IMR-90 (cell line): ENCODE data around the gene LRPAP1. TPM values are rescaled to one million over a fixed set of nuclear protein-coding genes. Genes with fewer than 3 reads are reported as not detected.
A peak's percentile ranks its signal among the peaks of the same experiment; 100 is the strongest.

Experiments
- ATAC-seq: fragments of 200-7000 bp; cut with Tn5 transposase; 2 replicates; pipeline ENCODE4 v1.9.1; 2020; ENCODE audit warnings: low read depth, mild to moderate bottlenecking, moderate library complexity
- BruUV-seq: library from RNA; stranded (reverse); fragments of 400-500 nt; replicated peaks from 2 replicates; lab custom pipeline; 2021; lab: Mats Ljungman, UMichigan
- CTCF ChIA-PET: fragments of 300-600 bp; formaldehyde crosslinking; extraction: SDS; loops from one replicate; lab custom pipeline; 2021; ENCODE audit warnings: antibody characterized with exemption; lab: Yijun Ruan, JAX
- POLR2A ChIA-PET: fragments of 300-600 bp; sonication (Branson Sonifier 250); formaldehyde crosslinking; loops from one replicate; lab custom pipeline; 2022; ENCODE audit warnings: antibody characterized with exemption; ENCODE audit not compliant: unreplicated experiment; lab: Charles Lee
- DNase-seq: peaks from one replicate; pipeline ENCODE4 v3.0.0; 2013
- H2AFZ ChIP-seq: replicated peaks from 2 replicates; pipeline ENCODE3; 2013; ENCODE audit warnings: low read length, mild to moderate bottlenecking; ENCODE audit not compliant: poor library complexity
- H2AK5ac ChIP-seq: 2 replicates; pipeline ENCODE4 v1.6.1; 2013; ENCODE audit warnings: low read depth, low read length, inconsistent platforms
- H2AK9ac ChIP-seq: replicated peaks from 2 replicates; pipeline ENCODE3; 2013; ENCODE audit warnings: mild to moderate bottlenecking, low read depth, low read length, moderate library complexity; ENCODE audit not compliant: poor library complexity
- H2BK120ac ChIP-seq: 2 replicates; pipeline ENCODE4 v1.6.1; 2013; ENCODE audit warnings: low read depth, low read length, inconsistent platforms
- H2BK15ac ChIP-seq: 3 replicates; pipeline ENCODE4 v1.6.1; 2013; ENCODE audit warnings: low read depth, low read length, inconsistent platforms
- H2BK20ac ChIP-seq: 2 replicates; pipeline ENCODE4 v1.6.1; 2013; ENCODE audit warnings: low read depth, mild to moderate bottlenecking, inconsistent platforms, low read length, moderate library complexity
- H2BK5ac ChIP-seq: 2 replicates; pipeline ENCODE4 v1.6.1; 2013; ENCODE audit warnings: mild to moderate bottlenecking, low read depth, low read length, inconsistent platforms; ENCODE audit not compliant: poor library complexity, severe bottlenecking
- H3K14ac ChIP-seq: replicated peaks from 2 replicates; pipeline ENCODE4 v1.6.1; 2013; ENCODE audit warnings: low read depth, low read length, inconsistent platforms
- H3K18ac ChIP-seq: 2 replicates; pipeline ENCODE4 v1.6.1; 2013; ENCODE audit warnings: low read depth, low read length, control low read depth
- H3K23ac ChIP-seq: 2 replicates; pipeline ENCODE4 v1.6.1; 2013; ENCODE audit warnings: low read depth, low read length, inconsistent platforms
- H3K27ac ChIP-seq: 2 replicates; pipeline ENCODE4 v1.5.1; 2013; ENCODE audit warnings: mild to moderate bottlenecking, control low read depth, low read length; ENCODE audit not compliant: insufficient read depth
- H3K27me3 ChIP-seq: 2 replicates; pipeline ENCODE4 v1.6.1; 2013; ENCODE audit warnings: low read length; ENCODE audit not compliant: control insufficient read depth, insufficient read depth
- H3K36me3 ChIP-seq: 2 replicates; pipeline ENCODE4 v1.6.1; 2013; ENCODE audit warnings: low read length, mixed read lengths; ENCODE audit not compliant: control insufficient read depth, insufficient read depth
- H3K4ac ChIP-seq: 2 replicates; pipeline ENCODE4 v1.6.1; 2013; ENCODE audit warnings: low read depth, low read length, inconsistent platforms
- H3K4me1 ChIP-seq: 2 replicates; pipeline ENCODE4 v1.6.1; 2013; ENCODE audit warnings: low read length, mixed read lengths; ENCODE audit not compliant: control insufficient read depth, insufficient read depth
- H3K4me2 ChIP-seq: 2 replicates; pipeline ENCODE4 v1.6.1; 2013; ENCODE audit warnings: low read depth, mild to moderate bottlenecking, control low read depth, low read length, moderate library complexity
- H3K4me3 ChIP-seq: 2 replicates; pipeline ENCODE4 v1.5.1; 2013; ENCODE audit warnings: low read depth, mild to moderate bottlenecking, control low read depth, low read length, moderate library complexity; ENCODE audit not compliant: insufficient read depth
- H3K56ac ChIP-seq: 2 replicates; pipeline ENCODE4 v1.6.1; 2013; ENCODE audit warnings: low read length, inconsistent platforms; ENCODE audit not compliant: insufficient read depth; ENCODE audit errors: extremely low read depth
- H3K79me1 ChIP-seq, 2 experiments: 2 replicates each; pipeline ENCODE4 v1.6.1; 2013; ENCODE audit warnings: low read length in 2 of 2, inconsistent platforms in 1 of 2, low read depth in 1 of 2
- H3K9ac ChIP-seq: 2 replicates; pipeline ENCODE4 v1.6.1; 2013; ENCODE audit warnings: low read depth, low read length, control low read depth
- H3K9me1 ChIP-seq: 2 replicates; pipeline ENCODE4 v1.6.1; 2013; ENCODE audit warnings: low read length, inconsistent platforms; ENCODE audit not compliant: insufficient read depth
- H3K9me3 ChIP-seq: 2 replicates; pipeline ENCODE4 v1.6.1; 2013; ENCODE audit warnings: low read length; ENCODE audit not compliant: control insufficient read depth, insufficient read depth
- H4K20me1 ChIP-seq: 2 replicates; pipeline ENCODE4 v1.6.1; 2013; ENCODE audit warnings: low read length, inconsistent platforms; ENCODE audit not compliant: insufficient read depth
- H4K5ac ChIP-seq: 2 replicates; pipeline ENCODE4 v1.6.1; 2013; ENCODE audit warnings: mild to moderate bottlenecking, low read depth, low read length, control low read depth
- H4K8ac ChIP-seq, 2 experiments: 2 replicates each; pipeline ENCODE4 v1.6.1; 2013; ENCODE audit warnings: low read depth in 2 of 2, low read length in 2 of 2, control low read depth in 1 of 2, inconsistent platforms in 1 of 2
- H4K91ac ChIP-seq: 2 replicates; pipeline ENCODE4 v1.6.1; 2013; ENCODE audit warnings: low read depth, low read length, inconsistent platforms; ENCODE audit not compliant: insufficient read depth
- CEBPB ChIP-seq: IDR thresholded peaks from 2 replicates; pipeline ENCODE4 v1.6.1; 2012; ENCODE audit warnings: low read depth, low read length, improper control_type of control experiment
- CHD1 ChIP-seq: IDR thresholded peaks from 2 replicates; pipeline ENCODE4 v1.6.1; 2012; ENCODE audit warnings: low read depth, low read length, improper control_type of control experiment
- MAZ ChIP-seq: IDR thresholded peaks from 2 replicates; pipeline ENCODE4 v1.6.1; 2012; ENCODE audit warnings: low read depth, mild to moderate bottlenecking, low read length, improper control_type of control experiment, moderate library complexity, borderline replicate concordance
- POLR2A ChIP-seq: IDR thresholded peaks from 2 replicates; pipeline ENCODE4 v1.6.1; 2012; ENCODE audit warnings: mild to moderate bottlenecking, low read depth, low read length
- RAD21 ChIP-seq: IDR thresholded peaks from 2 replicates; pipeline ENCODE4 v1.6.1; 2012; ENCODE audit warnings: low read length, improper control_type of control experiment
- RCOR1 ChIP-seq: IDR thresholded peaks from 2 replicates; pipeline ENCODE4 v1.6.1; 2012; ENCODE audit warnings: mild to moderate bottlenecking, low read length, improper control_type of control experiment; ENCODE audit not compliant: insufficient replicate concordance
- RFX5 ChIP-seq: IDR thresholded peaks from 2 replicates; pipeline ENCODE4 v1.8.0; 2012; ENCODE audit warnings: low read depth, mild to moderate bottlenecking, low read length, moderate library complexity
- WGBS, 2 experiments: methylation state at CpG; one replicate each; pipeline versions ENCODE4 v1.1.5 to v1.1.7; 2013; ENCODE audit warnings: missing lambda C conversion rate in 2 of 2; ENCODE audit not compliant: insufficient read length in 1 of 2; ENCODE audit errors: extremely low coverage in 2 of 2; 5-methylcytosine and 5-hydroxymethylcytosine counted together
- dilution Hi-C: fragments of 300-500 bp; cut with HindIII; formaldehyde crosslinking; loops from one replicate; pipeline ENCODE4 v1.14.3; 2018; ENCODE audit warnings: low sequenced_read_pairs; ENCODE audit not compliant: unreplicated experiment
- in situ Hi-C: fragments of 300-500 bp; cut with MboI; formaldehyde crosslinking; loops from 3 replicates; pipeline ENCODE4 v1.14.3; 2019; ENCODE audit warnings: low sequenced_read_pairs, inconsistent platforms, mixed read lengths
- intact Hi-C: fragments of 100-400 bp; cut with micrococcal nuclease; formaldehyde crosslinking; loops from 2 replicates; pipeline ENCODE4 v1.10.0; 2022
- polyA plus RNA-seq, 3 experiments: library from polyadenylated mRNA; depleted of rRNA; stranded (reverse); fragments of >200 nt; gene quantifications; 2 replicates each; pipeline ENCODE4 v1.2.3, GENCODE V29; 2012; ENCODE audit warnings: low replicate concordance in 1 of 3
- total RNA-seq: library from RNA; depleted of rRNA; stranded (reverse); fragments of >200 nt; gene quantifications from 2 replicates; pipeline ENCODE4 v1.2.3, GENCODE V29; 2012

Gene LRPAP1
- total and polyA plus RNA-seq, 2 of the 4 experiments (the other 2 are of a cell fraction) = 135 to 175 TPM

- H3K36me3 ChIP-seq = peaks cover 3% of the 10 kb centered on the region
- peaks cover 23% of the 10 kb centered on the region for H4K20me1 ChIP-seq
- no peak overlapping the region for H3K23ac ChIP-seq
- ATAC-seq = no peak
- no peak overlapping the region for H3K4me3 ChIP-seq
- no peak overlapping the region for H3K14ac ChIP-seq
- H3K9ac ChIP-seq = no peak overlapping the region
- peak overlapping the region; percentile 70 for H2AK9ac ChIP-seq
- no peak overlapping the region for H4K91ac ChIP-seq
- in situ Hi-C loops (no loop called here), dilution Hi-C loops (no loop called here), intact Hi-C loops (no loop called here)
- DNase-seq = no peak
- 73% methylated on average over 15 of the region's 24 CpGs; no CpG with 5 or more reads in 1 of the 2 experiments for WGBS, 2 experiments
- H3K56ac ChIP-seq = no peak overlapping the region
- no peaks in the 10 kb centered on the region for H3K4me1 ChIP-seq
- no peak overlapping the region for H2AK5ac ChIP-seq
- CTCF ChIA-PET = no interaction called here
- H3K27me3 ChIP-seq = peaks cover 2% of the 10 kb centered on the region; the same call in 1 of the 2 replicates
- no peak overlapping the region for H2BK120ac ChIP-seq
- no peaks in the 10 kb centered on the region for H3K9me3 ChIP-seq
- H4K5ac ChIP-seq = no peak overlapping the region
- no peak overlapping the region for H4K8ac ChIP-seq
- no peak overlapping the region for H3K4ac ChIP-seq
- H3K9me1 ChIP-seq = no peaks in the 10 kb centered on the region
- no peak overlapping the region for H2BK20ac ChIP-seq
- no peak overlapping the region for H3K18ac ChIP-seq
- BruUV-seq = no TSS peak
- POLR2A ChIA-PET = no interaction called here
- peaks cover 0 to 3% of the 10 kb centered on the region in 2 experiments; a peak in 1 of 4 replicates for H3K79me1 ChIP-seq
- no peak overlapping the region for H2BK15ac ChIP-seq
- H3K4me2 ChIP-seq = no peak overlapping the region
- H3K27ac ChIP-seq = no peak overlapping the region
- no peak overlapping the region for H2AFZ ChIP-seq
- no peak overlapping the region for H2BK5ac ChIP-seq
- TF ChIP-seq POLR2A (no peak), RCOR1 (no peak), RFX5 (no peak), CHD1 (no peak), RAD21 (no peak), MAZ (no peak), CEBPB (no peak)
Measured at GRCh38 chr4:3497523-3498389, 34.5 kb downstream of the LRPAP1 start.
